Measurements from ENCODE around the gene MCTP2.

Gene MCTP2

DNA sequence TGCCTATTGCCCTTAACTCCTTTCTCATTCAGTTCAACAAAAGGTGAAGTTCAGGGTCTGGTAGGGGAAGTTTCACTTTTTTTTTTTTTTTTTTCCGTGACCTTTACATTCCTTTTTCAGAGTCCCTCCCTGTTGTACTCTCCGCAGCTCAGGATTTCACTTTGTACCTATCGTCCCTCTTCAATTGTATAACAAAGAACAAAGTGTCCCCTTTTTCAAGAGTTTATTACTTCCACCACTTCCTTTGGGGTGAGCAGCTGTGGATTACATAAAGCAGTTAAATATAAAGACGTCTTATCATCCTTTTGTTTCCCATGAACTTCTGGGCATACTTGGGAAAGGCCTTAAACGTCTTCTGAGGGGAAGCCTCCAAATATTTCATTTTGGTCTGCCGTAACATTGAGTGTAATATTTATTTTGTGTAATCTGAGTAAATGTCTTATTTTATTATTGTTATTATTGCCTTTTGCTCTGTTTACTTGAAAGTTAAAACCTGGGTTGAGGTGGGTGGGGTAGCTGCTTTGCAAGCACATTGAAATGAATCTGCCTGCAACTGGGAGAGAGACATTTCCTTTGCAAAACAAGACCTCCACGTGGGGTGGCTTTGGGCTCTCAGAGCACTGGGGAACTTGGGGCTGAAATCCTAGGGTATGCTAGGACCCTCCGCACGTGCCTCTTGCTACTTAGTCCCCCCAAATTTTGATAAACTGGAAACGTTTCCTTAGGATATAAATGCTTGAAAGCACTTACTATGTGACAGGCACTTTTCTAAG is 169.4 kb downstream of the MCTP2 start:
- DNase-seq: no peak

DNA sequence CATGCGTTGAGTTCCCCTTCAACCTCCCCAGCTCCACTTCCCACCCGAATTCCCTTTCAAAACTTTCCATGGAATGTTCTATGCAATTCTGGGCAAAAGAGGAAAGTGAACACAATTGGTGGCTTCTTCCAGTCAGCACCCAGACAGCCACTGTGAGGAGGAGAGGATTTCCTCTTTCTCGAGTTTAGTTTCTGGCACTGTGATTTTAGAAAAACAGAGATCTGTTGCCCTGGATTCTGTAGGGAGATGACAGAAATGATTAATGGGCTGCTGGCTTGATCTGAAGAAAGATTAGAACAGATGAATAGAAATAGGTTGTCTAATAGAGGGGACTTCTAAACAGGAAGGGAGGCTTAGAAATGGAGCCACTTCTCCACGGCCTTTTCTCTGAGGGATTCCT is 172.0 kb downstream of the MCTP2 start:
- DNase-seq: no peak

DNA sequence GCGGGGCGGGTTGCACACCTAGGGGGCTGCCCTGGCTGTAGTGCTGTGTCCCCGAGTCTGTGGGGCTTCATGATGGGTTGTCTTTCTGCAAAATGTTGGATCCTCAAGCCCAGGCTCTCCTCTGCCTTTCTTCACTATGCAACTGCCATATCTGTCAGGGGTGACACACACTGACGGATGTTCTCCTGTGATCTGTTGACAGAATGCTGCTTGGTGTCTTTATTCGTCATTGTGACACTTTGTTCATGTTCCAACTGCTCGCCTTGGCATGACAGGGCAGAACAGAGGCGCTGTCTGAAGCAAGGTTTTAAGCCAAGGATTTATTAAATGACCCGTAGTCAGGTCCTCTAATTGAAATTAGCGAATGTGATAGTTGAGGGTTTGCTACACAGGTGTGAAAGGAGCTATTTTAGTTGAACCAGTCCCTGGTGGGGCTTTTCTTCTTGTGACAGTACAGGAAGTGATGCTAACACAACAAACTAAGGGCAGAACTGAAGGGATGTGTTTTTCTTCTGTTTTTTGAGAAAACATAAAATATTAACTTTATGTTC is 173.4 kb downstream of the MCTP2 start:
- DNase-seq: no peak

DNA sequence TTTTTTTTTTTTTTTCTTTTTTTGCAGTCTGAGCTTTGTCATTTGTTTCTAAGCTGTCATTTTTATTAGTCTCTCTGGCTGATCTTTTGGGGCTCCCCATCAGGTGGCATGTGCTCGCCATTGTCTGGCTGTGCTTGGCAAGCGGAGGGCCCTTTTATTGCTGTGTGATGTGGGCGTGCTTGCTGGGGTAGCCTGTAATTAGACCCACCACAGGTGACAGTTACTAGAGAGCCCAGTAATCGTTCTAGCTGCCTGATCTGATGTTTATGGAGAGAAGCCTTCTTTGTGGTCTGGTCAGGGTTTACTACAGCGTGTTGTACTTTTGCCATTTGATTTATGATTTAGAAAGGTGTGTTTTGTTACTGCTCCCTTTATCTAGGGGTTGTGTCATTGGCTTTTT is 179.9 kb downstream of the MCTP2 start:
- DNase-seq: no peak

DNA sequence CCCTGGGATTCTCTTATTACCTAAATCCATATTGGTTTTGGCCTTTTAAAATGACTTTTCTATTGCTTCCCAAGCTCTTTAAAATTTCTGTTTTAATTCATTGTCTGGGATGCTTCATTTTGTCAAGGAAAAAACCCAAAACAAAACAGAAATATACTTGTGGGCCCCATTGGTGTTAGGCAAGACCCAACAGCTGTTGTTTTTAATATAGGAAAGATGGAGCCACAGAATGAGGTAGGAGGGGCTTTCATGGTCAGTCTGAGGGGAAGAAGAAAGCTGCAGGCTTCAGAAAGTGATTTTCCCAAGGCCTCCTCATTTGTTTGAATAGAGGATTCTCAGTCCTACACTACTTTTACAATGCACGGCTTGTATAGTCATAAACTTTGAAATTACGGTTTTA is 180.5 kb downstream of the MCTP2 start:
- DNase-seq: no peak

DNA sequence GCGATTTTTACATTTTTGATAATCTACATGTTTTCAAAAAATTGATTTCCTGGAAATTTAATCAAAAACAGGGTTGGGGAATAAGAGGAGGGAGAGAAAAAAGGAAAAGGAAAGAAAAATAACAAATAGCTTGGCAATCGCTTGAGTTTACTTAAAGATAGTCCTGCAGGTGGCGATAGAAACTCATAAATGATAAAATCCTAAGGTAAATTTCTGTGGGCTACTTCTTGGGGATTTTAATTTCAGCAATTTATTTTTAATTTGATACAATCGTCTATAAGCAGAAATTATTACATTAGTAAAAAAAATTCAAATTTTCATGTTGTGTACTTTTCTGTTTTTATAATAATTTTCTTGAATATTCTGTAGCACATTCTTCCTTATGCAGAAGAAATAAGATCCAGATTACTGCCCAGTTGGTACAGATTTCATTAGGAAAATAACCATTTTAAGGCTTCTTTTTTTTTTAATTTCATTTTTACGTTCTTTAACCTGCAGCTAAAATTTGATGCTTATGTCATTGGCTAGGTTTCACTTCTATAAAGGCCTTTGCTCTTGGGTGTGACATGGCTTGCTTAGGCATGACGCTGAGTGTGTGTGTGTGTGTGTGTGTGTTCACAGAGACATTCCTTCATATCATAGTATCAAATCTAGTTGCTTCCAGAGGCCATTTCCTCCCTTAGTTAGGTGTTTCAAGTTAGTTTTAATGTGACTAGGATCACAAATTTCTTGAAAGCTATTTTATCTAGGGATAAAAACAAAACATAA is 181.8 kb downstream of the MCTP2 start:
- peak; percentile 8 to 15 for DNase-seq

DNA sequence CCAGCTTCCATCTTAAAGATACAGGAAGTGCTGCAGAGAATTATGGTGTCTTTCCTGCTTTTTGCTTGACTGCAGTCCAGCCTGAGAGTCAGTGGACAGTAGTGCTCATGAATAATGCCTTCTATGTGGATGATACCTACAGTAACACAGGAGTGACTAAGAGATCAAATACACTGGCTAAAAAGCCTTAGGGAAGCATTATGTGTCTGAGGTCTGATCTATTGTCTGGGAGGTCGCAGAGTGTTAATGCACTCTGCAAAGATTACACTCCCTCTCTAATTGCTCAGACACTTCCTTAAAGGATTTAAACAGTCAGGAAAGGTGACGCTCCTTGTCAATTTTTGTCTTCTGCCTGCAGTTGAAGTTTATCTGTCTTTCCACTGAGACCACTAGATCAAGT is 183.6 kb downstream of the MCTP2 start:
- DNase-seq: no peak

DNA sequence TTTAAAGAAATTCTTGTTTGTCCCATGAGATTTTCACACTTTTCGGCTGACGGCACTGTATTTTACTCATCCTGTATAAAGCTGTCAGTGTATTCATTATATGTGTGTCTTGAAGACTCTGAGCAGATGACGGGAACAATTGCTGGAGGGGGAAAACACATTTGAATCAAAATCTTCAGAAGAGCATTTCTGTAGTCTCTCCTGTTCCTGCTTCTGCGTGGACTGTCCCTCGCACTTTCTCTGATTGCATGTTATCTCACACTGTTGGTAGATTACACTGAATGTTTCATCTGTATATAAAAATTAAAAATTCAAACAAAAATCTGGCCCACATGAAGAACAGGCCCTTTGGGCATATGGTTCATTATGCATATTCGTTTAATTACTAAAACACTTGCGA is 184.9 kb downstream of the MCTP2 start:
- DNase-seq: no peak

DNA sequence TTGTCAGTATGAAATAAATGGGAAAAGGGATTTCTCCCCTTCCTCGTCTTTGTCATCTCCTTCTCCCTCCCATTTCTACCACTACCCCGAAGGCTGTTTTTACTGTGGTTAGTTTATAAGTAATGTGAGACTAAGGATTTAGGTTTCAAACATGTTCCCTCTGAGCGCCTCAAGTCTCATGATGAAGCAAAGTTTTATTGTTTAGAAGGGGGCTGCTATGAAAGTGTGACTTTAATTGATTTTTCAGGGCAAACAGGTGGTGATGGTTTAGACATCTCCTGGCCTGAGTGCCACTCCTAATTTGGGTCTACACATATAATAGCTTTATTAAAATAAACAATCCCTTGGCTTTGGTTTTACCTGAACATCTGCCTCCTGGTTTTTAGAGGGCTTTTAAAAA is 185.5 kb downstream of the MCTP2 start:
- no peak for DNase-seq

DNA sequence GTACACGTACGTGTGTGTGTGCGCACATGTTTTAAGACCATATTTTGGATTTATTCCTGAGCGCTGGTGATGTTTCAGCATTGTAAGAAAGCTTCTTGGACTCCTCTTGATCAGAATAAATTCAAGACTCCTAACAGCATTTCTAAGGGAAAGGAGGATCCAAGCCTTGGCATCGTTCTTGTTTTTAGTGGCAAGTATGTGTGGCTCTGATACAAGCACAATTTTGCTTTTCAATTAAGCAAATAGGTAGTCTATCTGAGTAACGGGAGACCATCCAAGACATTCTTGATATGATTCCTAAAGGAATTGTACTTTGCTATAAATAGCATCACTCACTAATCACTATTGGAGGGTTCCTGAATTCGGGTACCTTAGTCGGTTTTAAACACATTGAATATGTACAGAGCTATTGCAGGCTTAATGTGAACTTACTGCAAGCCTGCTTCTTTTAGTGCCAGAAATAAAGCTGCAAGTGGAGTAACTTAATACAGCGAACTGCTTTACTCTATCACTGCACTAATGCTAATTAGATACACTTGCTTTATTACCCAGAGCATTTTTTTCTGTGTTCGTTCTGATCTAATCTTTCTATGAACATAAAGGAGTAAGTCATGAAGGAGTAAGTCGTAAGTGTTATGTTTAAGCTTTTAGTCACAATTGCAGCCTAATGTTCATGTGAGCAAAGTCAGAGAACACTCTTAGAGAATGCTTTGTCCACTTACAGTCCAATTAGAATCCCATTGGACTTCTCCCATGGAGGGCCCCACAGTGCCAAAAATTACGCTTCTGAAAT is 186.3 kb downstream of the MCTP2 start:
- no peak for DNase-seq

DNA sequence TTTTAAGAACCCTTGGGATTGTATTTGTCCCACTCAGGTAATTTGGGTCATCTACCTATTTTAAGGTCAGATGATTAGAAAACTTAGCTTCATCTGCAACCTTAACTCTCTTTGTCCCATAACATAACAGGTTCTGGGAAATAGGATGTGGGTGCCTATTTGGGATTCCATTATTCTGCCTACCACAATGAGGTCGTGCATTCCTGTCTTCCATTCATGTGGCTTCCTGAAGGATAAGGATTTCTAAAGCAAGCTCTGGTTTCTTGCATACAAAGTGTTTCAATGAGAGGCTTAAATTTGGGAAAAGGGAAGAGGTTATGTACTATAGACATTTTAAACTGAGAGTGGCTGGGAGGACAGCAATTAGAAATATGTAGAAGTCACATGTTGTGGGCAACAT is 190.3 kb downstream of the MCTP2 start:
- no peak for DNase-seq

DNA sequence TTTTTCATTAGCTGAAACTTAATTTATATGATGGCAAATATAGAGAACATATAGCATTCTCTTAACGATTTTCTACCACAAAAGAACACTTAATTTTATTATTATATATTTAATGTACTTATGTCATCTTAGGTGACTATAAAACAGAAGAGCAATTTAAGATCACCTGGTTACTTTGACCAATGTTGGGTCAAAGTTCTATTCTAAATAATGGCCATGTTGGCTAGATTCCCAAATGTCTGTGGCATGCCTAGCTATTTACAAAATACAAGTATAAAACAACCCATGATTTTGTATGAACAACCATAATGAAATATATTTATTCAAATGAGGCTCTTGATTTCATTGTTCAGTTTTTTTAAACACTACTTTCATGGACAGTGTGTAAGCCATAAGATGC is 200.9 kb downstream of the MCTP2 start:
- DNase-seq: no peak

DNA sequence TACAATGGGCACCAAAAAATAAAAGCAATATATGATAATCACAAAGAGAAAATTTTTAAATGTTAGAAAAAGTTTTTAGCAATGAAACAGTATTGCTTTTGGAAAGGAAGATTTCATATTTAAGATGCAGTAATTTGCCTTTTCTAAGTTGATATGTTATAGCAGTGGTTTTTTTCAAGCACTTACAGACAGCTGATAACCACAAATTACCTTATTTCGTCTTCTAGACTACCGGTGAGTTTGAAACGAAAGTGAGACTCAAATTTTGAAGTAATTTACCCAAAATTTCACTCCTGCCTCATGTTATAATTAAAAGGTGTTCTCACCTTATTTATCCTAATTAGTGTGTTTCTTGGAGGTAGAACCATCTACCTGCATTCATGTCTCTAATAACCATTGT is 207.8 kb downstream of the MCTP2 start:
- DNase-seq: no peak

DNA sequence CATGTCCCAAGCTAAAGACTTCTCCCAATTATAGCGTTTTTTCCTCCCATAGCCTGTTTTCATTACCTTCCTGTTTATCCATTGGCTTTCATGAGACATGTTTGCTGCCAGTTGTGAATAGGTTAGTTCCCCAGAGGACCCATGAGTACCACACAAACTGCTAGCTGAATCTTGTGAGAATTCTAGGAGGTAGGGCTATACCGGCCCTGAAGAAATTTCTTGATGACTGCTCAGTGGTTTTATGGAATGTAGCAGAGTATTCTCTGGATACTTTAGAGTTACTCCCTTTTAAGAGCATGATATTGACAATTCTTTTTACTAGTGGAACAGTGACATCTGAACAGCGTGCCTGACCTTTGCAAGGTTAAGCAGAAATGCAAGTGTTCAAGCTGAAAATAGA is 210.4 kb downstream of the MCTP2 start:
- no peak for DNase-seq

DNA sequence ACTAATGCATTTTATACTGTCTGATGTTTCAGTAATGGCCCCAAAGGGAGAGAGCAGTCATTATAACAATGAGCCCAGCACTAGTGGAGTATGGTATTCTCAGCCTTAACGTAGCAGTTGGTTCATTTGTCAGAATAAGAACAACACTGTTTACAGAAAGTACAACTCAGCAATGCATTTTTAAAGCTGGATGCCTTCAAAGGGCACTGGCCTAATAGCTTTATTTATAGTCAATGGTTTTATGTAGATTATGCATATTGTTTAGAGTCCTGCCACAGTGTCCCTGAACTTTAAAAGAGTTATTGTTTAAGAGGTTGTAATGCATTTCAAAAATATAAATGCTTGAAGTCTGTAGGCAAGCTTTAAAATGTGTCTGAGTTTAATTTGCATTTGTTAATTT is 211.1 kb downstream of the MCTP2 start:
- DNase-seq: no peak

DNA sequence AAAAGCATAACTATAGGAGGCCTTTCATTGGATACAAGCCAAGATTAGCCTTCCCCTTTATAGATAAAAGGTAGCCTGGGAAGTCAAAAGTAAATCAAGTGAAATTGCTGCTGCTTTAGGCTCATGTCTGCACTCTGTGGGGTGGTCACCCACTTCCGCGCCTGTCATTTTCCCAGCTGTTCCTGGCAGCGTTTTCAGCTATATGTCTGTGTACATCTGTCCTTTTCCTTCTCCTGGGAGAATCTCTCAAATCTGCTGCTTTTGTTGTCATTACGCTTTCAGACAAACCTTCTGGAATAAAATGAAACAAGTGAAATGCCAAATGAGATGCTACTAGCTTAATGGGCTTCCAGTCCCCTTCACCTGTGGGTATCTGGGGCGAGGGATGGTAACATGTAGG is 211.8 kb downstream of the MCTP2 start:
- no peak for DNase-seq

DNA sequence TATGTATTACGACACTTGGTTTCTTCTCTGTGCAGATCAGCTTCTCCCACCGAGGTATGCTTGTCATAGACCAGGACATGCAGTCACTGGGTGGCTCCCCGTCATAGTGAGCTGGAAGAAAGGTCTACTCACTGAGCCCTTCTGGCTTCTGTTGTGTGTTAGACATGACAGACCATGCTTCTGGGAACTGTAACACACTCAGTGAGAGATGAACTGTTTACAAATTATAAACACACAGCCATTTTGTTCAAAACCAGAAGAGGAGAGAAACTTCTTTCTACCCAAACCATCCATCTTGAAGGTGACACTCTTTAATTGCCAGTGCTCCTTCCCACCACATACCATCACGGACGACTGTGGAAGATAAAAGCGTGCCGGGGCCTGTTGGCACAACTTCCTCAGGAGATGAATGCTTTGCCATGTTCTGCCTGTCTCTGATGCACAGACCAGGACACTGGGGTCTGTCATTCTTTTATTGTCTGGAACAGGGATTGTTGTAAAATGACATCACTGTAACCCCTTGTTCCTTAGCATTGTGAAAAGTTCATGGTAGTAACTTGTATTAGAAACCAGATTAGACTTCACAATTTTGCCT is 214.3 kb downstream of the MCTP2 start:
- DNase-seq: no peak

DNA sequence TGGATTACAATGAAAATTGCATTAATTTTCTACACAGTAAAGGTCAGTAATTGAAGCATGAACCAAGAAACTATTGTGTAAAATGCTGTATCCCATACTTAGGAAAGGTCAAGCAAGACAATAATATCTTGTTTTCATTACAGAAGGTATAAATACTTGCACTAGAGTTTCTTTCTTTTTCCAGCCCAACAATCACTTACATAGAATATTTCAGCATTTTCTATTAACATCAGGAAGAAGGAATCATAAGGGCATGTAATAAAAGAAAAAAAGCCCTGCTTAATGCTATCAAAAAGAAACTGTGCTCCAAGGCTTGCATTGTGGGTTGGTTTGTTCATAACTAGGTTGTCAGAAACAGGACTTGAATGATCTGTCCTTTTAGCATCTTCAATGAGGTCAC is 215.1 kb downstream of the MCTP2 start:
- DNase-seq: no peak

DNA sequence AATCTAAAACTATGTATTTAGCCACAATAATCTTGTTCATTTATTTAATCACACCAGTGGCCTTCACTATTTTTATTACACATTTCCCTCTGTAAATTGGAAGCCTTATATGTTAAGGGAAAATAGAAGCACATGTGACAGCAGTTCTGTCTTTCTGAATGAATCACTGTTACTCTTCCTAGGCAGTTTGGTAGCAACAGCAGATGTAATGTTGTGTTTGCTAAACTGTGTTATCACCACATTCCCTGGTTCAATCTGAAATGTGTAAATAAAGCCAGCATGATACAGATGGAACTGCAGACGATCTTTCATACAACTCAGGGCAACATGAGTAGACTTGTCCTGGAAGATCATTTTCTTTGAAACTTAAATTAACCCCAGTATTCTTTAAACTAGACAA is 220.1 kb downstream of the MCTP2 start:
- no peak for DNase-seq

DNA sequence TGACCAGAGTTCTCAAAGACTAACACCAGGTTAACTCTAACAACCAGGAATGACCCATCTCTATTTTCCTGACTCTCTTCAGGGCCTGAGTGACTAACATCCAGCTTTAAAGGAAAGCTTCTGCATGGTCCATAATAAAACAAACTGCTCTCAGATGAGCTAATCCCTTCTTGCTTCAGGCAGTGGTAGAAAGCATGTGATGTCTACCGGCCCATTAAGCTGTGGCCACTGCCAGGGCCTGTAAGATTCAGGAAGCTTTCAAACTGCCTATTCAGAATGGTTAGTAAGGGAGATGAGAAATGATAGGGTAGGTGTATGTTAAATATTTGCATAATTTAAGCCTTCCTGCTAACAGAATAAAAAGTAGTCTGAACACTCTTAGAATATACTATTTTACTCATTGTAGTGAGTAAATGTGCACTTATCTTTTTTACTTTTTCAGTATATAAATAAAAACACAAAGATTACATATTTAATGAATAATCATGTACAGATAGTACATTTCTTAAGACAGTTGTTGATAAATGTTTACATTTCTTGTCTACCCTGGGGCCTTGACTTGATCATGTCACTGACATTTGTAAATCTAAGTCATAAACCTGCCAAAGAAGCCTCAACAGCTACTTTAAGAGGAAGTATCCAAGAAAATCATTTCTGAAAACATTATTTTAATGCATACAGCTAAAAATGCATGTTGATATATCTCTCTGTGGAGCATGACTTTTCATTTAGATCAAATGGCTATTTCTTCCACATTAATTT is 222.0 kb downstream of the MCTP2 start:
- peak in 1 of 2 experiments; percentile 1 for DNase-seq

DNA sequence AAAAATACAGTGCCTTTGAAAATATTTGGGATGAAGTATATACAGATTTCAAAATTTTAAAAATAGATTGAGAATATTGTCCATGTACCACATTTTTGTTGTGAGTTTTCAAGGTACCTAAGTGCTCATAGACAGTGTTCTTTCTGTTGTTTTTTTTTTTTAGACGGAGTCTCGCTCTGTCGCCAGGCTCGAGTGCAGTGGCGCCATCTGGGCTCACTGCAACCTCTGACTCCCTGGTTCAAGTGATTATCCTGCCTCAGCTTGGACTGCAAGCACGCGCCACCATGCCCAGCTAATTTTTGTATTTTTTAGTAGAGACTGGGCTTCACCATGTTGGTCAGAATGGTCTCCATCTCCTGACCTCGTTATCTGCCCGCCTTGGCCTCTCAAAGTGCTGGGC is 223.9 kb downstream of the MCTP2 start:
- DNase-seq: no peak

DNA sequence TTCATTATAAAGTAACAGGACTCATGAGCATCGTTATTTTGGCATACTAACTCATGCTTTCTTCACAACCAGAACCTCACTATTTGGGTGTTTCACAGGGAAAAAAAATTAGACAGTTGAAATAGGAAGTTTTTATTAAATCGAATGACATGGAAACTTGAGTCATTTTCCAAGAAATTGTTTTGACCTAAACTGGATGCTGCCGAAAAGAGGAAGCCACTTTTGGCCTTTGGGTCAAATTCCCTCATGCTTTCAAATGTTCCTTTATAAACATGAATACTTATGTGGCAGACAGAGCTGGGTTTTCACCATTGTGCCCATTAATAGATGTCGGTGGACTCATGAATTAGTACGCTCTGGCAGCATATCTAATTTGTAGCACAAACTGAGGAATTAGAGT is 224.9 kb downstream of the MCTP2 start:
- DNase-seq: no peak

Measured in AML-193 (cell line).